ENCODE results near the gene KIAA0232.
"Not testable (repeated sequence)": the region's sequence is repeated elsewhere in the genome, so short reads cannot be mapped to it uniquely, and the experiment has no call there.

KIAA0232 gene

DNA sequence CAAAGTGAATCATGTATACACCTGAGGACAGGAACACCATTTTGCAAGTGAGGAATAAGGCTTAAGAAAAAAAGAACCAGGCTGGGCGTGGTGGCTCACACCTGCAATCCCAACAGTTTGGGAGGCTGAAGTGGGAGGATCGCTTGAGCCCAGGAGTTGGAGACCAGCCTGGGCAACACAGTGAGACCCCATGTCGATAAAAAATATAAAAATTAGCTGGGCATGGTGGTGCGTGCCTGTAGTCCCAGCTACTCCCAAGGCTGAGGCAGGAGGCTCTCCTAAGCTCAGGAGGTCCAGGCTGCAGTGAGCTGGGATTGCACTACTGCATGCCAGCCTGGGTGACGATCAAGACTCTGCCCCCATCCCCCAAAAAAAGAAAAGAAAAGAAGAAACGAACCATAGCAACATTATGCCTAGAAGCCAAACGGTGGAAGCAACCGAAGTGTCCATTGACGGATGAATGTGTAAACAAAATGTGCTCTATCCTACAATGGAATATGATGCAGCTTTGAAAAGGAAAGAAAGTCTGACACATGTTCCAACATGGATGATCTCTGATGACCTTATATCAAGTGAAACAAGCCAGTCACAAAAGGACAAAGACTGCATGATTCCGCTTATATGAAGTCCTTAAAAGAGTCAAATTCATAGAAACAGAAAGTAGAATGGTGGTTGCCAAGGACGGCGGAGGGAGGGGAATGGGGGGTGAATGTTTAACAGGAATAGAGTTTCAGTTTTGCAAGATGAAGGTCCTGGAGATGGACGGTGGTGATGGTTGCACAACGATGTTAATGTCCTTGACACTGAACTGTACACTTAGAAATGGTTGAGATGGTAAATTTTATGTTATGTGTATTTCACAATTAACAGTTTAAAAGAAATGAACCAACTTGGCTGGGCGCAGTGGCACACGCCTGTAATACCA is 8.6 kb upstream of the KIAA0232 start:
- DNase-seq (ENCODE audit: low spot score), result no peak

DNA sequence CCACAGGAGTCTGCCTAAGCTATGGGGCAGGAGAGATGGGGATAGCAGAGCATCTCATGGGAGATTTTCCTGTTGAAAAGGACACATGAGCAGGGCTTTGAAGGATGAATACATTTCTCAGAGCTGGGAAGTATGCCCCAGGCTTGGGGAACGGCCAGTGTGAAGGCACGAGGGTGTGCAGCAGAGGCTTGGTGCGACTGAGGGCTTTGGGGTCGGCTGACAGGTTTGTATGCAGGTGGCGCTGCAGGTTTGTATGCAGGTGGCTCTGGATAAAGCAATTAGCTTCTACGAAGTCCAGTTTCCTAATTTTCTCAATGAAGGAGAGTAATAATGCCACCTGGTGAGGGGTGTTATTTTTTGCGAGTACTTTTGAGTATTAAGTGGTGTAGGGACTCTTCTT is 6.8 kb upstream of the KIAA0232 start:
- no peak for DNase-seq (ENCODE audit: low spot score)

- no peak for DNase-seq (ENCODE audit: low spot score)
These were observed 5.4 kb upstream of the KIAA0232 start for GRCh38 chr4:6776920-6777635.

- DNase-seq (ENCODE audit: low spot score), result no peak
These were observed 4.8 kb upstream of the KIAA0232 start for GRCh38 chr4:6777636-6778281.

GRCh38 chr4:6778435-6778834 is 4.1 kb upstream of the KIAA0232 start:
- DNase-seq (ENCODE audit: low spot score), result no peak

- DNase-seq (ENCODE audit: low spot score), result no peak
These were observed 2.6 kb upstream of the KIAA0232 start for GRCh38 chr4:6779667-6780565.

GRCh38 chr4:6781113-6781512 is 1.4 kb upstream of the KIAA0232 start:
- no peak for DNase-seq (ENCODE audit: low spot score)

GRCh38 chr4:6781561-6781960 is 966 bp upstream of the KIAA0232 start:
- DNase-seq (ENCODE audit: low spot score), result no peak

DNA sequence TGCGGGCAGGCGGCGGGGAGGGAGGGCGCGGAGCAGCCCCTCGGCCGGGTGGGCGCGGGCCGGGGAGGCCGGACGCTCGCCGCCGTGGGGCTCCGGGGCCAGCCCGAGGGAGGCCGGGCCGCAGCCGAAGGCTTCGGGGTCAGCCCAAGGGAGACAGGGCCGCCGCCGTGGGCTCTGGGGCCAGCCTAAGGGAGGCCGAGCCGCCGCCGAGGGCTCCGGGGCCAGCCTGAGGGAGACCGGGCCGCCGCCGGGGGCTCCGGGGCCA is 251 bp downstream of the KIAA0232 start:
- DNase-seq (ENCODE audit: low spot score), result no peak

DNA sequence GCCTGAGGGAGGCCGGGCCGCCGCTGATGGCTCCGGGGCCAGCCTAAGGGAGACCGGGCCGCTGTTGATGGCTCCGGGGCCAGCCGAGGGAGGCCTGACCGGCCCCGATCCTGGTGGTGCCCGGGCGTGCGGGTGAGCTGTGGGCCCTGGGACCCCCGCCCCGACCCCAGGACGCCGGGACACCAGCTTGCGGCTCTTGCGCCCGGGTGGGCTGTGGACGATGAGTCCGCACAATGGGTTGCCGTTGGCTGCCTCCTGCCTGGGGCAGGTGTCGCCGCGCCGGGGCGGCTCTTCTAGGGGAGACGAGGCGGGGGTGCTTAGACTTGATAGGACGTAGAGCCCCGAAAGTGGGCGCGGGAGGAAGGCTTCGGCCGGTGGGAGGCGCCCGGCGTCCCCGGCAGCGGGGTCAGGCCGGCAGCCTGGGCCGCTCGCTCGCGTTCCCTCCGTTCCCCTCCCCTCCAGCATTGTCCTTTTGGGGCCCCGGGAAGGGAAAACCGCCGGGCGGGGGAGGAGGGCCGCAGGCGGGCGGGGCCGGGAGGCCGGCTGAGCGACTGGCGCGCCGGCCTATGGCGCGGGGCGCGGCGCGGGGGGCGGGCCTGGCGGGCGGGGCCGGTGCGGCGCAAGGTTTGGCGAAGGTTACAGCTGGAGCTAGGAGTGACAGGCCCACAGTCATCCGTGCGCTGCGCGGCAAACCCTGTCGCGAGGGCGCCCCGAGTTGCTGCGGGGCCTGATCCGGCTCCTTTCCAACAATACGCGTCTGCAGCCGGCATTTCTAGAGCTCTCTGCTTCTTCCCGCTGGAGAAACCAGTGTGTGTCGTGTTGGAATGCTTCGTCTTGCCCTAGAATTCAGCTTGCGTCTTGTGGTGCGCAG is 819 bp downstream of the KIAA0232 start:
- DNase-seq (ENCODE audit: low spot score), result peak; percentile 88

DNA sequence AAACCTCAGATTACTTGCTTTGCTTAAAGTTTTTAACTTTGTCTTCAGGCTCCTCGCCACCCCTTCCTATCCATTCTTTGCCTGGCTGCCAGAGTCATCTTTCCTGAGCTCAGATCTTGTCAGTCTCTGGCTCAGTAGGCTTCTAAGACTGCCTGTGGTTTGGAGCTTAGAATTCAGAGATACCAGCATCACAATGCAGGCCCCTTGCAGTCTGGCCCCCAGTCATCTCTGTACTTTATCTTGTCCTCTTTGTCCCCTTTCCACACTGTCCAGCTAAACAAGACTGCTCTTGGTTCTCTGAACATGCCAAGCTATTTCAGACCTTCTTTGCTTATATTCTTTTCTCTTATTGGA is 3.0 kb downstream of the KIAA0232 start:
- no peak for DNase-seq (ENCODE audit: low spot score)

DNA sequence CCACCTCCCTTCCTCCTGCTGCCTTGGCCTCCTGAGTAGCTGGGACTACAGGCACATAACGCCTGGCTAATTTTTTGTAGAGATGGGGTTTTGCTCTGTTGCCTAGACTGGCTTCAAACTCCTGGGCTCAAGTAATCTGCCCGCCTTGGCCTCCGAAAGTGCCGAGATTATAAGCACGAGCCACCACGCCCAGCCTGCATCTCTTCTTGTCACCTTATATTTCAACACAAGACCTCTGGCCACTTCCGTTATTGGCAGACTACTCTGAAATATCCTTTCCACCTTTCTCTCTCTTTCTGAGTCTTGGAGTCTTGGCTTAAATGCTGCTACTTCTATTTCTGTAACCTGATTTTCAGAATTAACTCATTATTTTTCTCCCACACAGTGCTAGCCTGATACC is 5.6 kb downstream of the KIAA0232 start:
- DNase-seq (ENCODE audit: low spot score), result no peak

DNA sequence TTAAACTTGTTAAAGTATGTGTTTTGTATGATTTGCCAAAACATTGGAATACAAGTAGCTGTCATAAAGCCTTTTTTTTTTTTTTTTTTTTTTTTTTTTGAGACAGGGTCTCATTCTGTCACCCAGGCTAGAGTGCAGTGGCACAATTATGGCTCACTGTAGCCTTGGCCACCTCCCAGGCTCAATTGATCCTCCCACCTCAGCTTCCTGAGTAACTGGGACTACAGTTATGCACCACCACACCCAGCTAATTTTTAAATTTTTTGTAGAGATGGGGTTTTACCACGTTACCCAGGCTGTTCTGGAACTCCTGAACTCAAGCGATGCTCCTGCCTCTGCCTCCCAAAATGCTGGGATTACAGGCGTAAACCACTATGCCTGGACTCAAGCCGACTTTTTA is 8.7 kb downstream of the KIAA0232 start:
- not testable (repeated sequence) for DNase-seq (ENCODE audit: low spot score)

DNA sequence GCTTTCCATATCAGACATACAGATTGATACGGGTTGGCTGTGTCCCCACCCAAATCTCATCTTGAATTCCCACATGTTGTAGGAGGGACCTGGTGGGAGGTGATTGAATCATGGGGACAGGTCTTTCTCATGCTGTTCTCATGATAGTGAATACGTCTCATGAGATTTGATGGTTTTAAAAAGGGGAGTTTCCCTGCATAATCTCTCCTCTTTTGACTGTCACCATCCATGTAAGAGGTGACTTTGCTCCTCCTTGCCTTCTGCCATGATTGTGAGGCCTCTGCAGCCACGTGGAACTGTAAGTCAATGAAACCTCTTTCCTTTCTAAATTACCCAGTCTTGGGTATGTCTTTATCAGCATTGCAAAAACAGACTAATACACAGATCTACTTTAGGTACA is 9.3 kb downstream of the KIAA0232 start:
- not testable (repeated sequence) for DNase-seq (ENCODE audit: low spot score)

GRCh38 chr4:6794189-6794588 is 11.7 kb downstream of the KIAA0232 start:
- DNase-seq (ENCODE audit: low spot score), result no peak

DNA sequence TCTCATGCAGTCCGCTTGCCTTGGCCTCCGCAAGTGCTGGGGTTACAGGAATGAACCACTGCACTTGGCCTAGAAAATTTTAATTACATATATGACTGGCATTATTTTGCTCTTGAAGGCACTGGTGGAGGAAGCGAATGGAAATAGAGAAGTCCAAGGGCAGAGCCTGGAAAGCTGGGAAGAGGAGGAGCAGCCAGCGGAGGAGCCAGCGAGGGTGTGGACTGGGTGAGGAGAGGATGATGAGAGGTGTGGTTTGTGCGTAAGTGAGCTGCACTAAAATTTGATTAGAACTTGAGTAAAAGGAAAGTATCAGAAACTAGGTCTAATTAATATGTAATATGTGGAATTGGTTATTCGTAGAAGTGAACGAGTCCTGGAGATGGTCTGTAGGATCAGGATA is 13.3 kb downstream of the KIAA0232 start:
- DNase-seq (ENCODE audit: low spot score), result no peak

- not testable (repeated sequence) for DNase-seq (ENCODE audit: low spot score)
These were observed 14.8 kb downstream of the KIAA0232 start for GRCh38 chr4:6797368-6797767.

DNA sequence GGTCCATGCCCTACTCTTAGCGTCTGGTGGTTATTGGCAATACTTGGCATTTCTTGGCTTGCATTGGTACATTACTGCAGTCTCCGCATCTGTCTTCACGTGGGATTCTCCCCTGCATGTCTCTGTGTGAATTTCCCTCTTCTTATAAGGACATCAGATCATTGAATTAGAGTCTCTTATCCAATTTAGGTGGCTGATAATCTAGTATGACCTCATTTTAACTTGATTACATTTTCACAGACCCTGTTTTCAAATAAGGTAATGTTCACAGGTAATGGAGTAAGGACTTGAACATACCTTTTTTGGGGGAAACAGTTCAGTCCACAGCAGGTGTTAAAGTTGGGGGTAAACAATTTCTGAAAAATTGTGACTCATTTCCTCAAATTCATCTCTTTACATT is 16.6 kb downstream of the KIAA0232 start:
- DNase-seq (ENCODE audit: low spot score), result no peak

- no peak for DNase-seq (ENCODE audit: low spot score)
These were observed 19.5 kb downstream of the KIAA0232 start for GRCh38 chr4:6802025-6802424.

DNA sequence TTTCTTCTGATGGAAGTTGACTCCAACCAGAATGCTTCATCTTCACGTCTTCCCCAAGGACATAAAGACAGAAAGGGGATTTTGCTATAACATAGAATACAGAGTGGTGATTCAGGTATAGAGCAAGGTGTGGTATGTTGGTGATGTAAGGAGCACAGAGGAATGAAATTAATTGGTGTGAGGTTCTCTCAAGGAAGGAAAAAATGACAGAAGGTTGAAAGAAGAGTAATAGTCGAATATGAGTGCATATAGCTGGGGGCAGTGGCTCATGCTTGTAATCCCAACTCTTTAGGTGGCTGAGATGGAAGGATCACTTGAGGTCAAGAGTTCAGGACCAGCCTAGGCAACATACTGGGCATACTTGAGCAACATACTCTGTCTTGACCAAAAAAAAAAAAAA is 20.1 kb downstream of the KIAA0232 start:
- no peak for DNase-seq (ENCODE audit: low spot score)

GRCh38 chr4:6803246-6803645 is 20.7 kb downstream of the KIAA0232 start:
- no peak for DNase-seq (ENCODE audit: low spot score)

All from RKO (cell line).